K562 (cell line): ENCODE measurements around the gene CDX1. TPM values are rescaled to one million over a fixed set of nuclear protein-coding genes. Genes with fewer than 3 reads are reported as not detected.

Source experiments
- ATAC-seq: fragments of 200-7000 bp; cut with Tn5 transposase; 3 replicates; pipeline ENCODE4 v1.9.1; 2020; ENCODE audit warnings: moderate library complexity
- BruUV-seq: library from RNA; stranded (reverse); fragments of 400-500 nt; replicated peaks from 2 replicates; lab custom pipeline; 2021; lab: Mats Ljungman, UMichigan
- CTCF ChIA-PET: fragments of 300-600 bp; formaldehyde crosslinking; extraction: SDS; loops from one replicate; lab custom pipeline; 2021; ENCODE audit warnings: low intra/inter-chr PET ratio; lab: Yijun Ruan, JAX
- POLR2A ChIA-PET: fragments of 300-600, 350-650 bp; sonication (Branson Sonifier 250); formaldehyde crosslinking; extraction: SDS; loops from one replicate; lab custom pipeline; 2021; ENCODE audit warnings: antibody characterized with exemption, inconsistent platforms; lab: Yijun Ruan, JAX
- DNase-seq, 4 experiments: peaks; one replicate each; pipeline versions ENCODE4 v3.0.0 to v3.0.0-alpha.2; 2011 to 2018; ENCODE audit warnings: low spot score in 3 of 4, mixed read lengths in 3 of 4; ENCODE audit errors: extremely low read depth in 1 of 4
- FAIRE-seq: peaks from 2 replicates; lab custom pipeline; 2011; peaks lifted over from hg19 to GRCh38; lab: Jason Lieb, UNC
- H2AFZ ChIP-seq: 2 replicates; pipeline ENCODE4 v1.6.0; 2011; ENCODE audit warnings: low read depth, low read length, control low read depth, inconsistent platforms
- H3K27ac ChIP-seq: fragments of 200-600 bp; 3 replicates; pipeline ENCODE4 v1.8.0; 2011; ENCODE audit warnings: low read depth, mild to moderate bottlenecking, control low read depth, inconsistent platforms, low read length, moderate library complexity, mixed read lengths; ENCODE audit errors: extremely low read depth
- H3K27me3 ChIP-seq, 2 experiments: fragments of 300-600 bp in 1 of 2; 2 replicates in 1 of 2; 3 replicates in 1 of 2; pipeline versions ENCODE4 v1.6.0 to v1.8.0; 2011; ENCODE audit warnings: inconsistent platforms in 2 of 2, low read length in 2 of 2, mild to moderate bottlenecking in 1 of 2, mixed read lengths in 1 of 2, moderate library complexity in 1 of 2; ENCODE audit not compliant: control insufficient read depth in 2 of 2, insufficient read depth in 2 of 2
- H3K36me3 ChIP-seq: fragments of 300-600 bp; 3 replicates; pipeline ENCODE4 v1.8.0; 2011; ENCODE audit warnings: mild to moderate bottlenecking, low read length, inconsistent platforms; ENCODE audit not compliant: control insufficient read depth, insufficient read depth
- H3K4me1 ChIP-seq, 2 experiments: fragments of 200-600 bp in 1 of 2; replicated peaks in 1 of 2; 2 replicates in 1 of 2; 3 replicates in 1 of 2; pipeline versions ENCODE4 v1.5.1 to v1.8.0; 2011; ENCODE audit warnings: inconsistent platforms in 2 of 2, low read length in 2 of 2, mild to moderate bottlenecking in 1 of 2, mixed read lengths in 1 of 2, moderate library complexity in 1 of 2; ENCODE audit not compliant: control insufficient read depth in 2 of 2, insufficient read depth in 2 of 2
- H3K4me2 ChIP-seq: 2 replicates; pipeline ENCODE4 v1.6.1; 2011; ENCODE audit warnings: low read length, control low read depth, inconsistent platforms, mixed read lengths; ENCODE audit not compliant: insufficient read depth
- H3K4me3 ChIP-seq: fragments of 200-600 bp; sonication (generic), shearing (Covaris generic); 2 replicates; pipeline ENCODE4 v1.5.1; 2016; ENCODE audit warnings: control low read depth, inconsistent platforms
- H3K79me2 ChIP-seq: fragments of 200-600 bp; 3 replicates; pipeline ENCODE4 v1.8.0; 2011; ENCODE audit warnings: low read length, inconsistent platforms; ENCODE audit not compliant: control insufficient read depth, insufficient read depth
- H3K9ac ChIP-seq, 2 experiments: 2 replicates each; pipeline versions ENCODE4 v1.6.0 to v1.6.1; 2011; ENCODE audit warnings: low read depth in 2 of 2, low read length in 2 of 2, control low read depth in 1 of 2, inconsistent platforms in 1 of 2, mild to moderate bottlenecking in 1 of 2, mixed read lengths in 1 of 2; ENCODE audit not compliant: insufficient read depth in 1 of 2
- H3K9me1 ChIP-seq: one replicate; pipeline ENCODE4 v1.6.0; 2011; ENCODE audit warnings: inconsistent platforms, mild to moderate bottlenecking, low read length, moderate library complexity; ENCODE audit not compliant: control insufficient read depth, insufficient read depth
- H3K9me3 ChIP-seq: replicated peaks from 2 replicates; pipeline ENCODE4 v1.5.1; 2011; ENCODE audit warnings: low read depth, low read length, inconsistent platforms; ENCODE audit not compliant: control insufficient read depth, insufficient read depth
- H4K20me1 ChIP-seq: replicated peaks from 2 replicates; pipeline ENCODE4 v1.6.1; 2011; ENCODE audit warnings: low read length, inconsistent platforms, mixed read lengths; ENCODE audit not compliant: control insufficient read depth, insufficient read depth
- AFF4 ChIP-seq: sonication (generic); formaldehyde crosslinking; IDR thresholded peaks from 2 replicates; pipeline ENCODE4 v1.8.0; 2023; ENCODE audit warnings: mild to moderate bottlenecking, missing genetic modification reagents
- LARP7 ChIP-seq: fragments of 450-650 bp; IDR thresholded peaks from 2 replicates; pipeline ENCODE4 v1.6.1; 2016
- MCM3 ChIP-seq: fragments of 450-650 bp; IDR thresholded peaks from 2 replicates; pipeline ENCODE4 v1.6.1; 2016
- PRDM10 ChIP-seq: fragments of 450-650 bp; IDR thresholded peaks from 2 replicates; pipeline ENCODE4 v1.6.1; 2018; ENCODE audit not compliant: partially characterized antibody
- TAF7 ChIP-seq: fragments of 450-650 bp; IDR thresholded peaks from 2 replicates; pipeline ENCODE4 v1.6.1; 2016; ENCODE audit warnings: missing genetic modification characterization, missing compliant biosample characterization
- TAL1 ChIP-seq: fragments of 450-650 bp; IDR thresholded peaks from 2 replicates; pipeline ENCODE4 v1.6.1; 2016; ENCODE audit warnings: mild to moderate bottlenecking
- TBL1XR1 ChIP-seq, 2 experiments: IDR thresholded peaks; 2 replicates each; pipeline ENCODE4 v1.6.1; 2012; ENCODE audit warnings: improper control_type of control experiment in 2 of 2, low read length in 2 of 2, mild to moderate bottlenecking in 1 of 2
- TCFL5 ChIP-seq: fragments of 250-450 bp; sonication (Bioruptor Pico); conservative IDR thresholded peaks from 2 replicates; pipeline ENCODE4 v1.6.1; 2021; ENCODE audit warnings: mild to moderate bottlenecking, moderate library complexity, matching md5 sums
- ZNF217 ChIP-seq: sonication (generic); formaldehyde crosslinking; IDR thresholded peaks from 2 replicates; pipeline ENCODE4 v1.8.0; 2022; ENCODE audit warnings: mild to moderate bottlenecking, missing genetic modification reagents
- ZNF280B ChIP-seq: fragments of 250-450 bp; sonication (Bioruptor Pico); IDR thresholded peaks from 2 replicates; pipeline ENCODE4 v1.5.1; 2021; ENCODE audit warnings: mild to moderate bottlenecking
- WGBS: fragments of 100-300 bp; shearing (Covaris generic); methylation state at CpG from one replicate; pipeline ENCODE4 v1.1.6; 2016; ENCODE audit warnings: low coverage, mixed read lengths; ENCODE audit not compliant: insufficient coverage; ENCODE audit errors: missing lambda C conversion rate; 5-methylcytosine and 5-hydroxymethylcytosine counted together
- in situ Hi-C: fragments of 300-500 bp; cut with MboI; formaldehyde crosslinking; loops from 4 replicates; pipeline ENCODE4 v1.15.0; 2018; ENCODE audit warnings: inconsistent platforms, mixed read lengths
- intact Hi-C: fragments of 100-400 bp; cut with micrococcal nuclease; formaldehyde crosslinking; loops from 2 replicates; pipeline ENCODE4 v1.14.2; 2022
- polyA plus RNA-seq, 8 experiments: library from polyadenylated mRNA; depleted of rRNA in 4 of 8; stranded (reverse) in 5 of 8; unstranded in 3 of 8; fragments of >200 nt; fragmentation: Nextera tagmentation in 2 of 8; fragmentation: Illumina TruSeq in 1 of 8; extraction: Ambion mirVana in 2 of 8; extraction: Trizol in 1 of 8; gene quantifications; 2 replicates each; pipeline versions ENCODE4 v1.2.1 to v1.2.3, GENCODE V29; 2011 to 2014; ENCODE audit warnings: inconsistent platforms in 1 of 8, missing spikeins in 1 of 8
- total RNA-seq, 7 experiments: library from RNA; depleted of rRNA in 6 of 7; stranded (reverse); fragments of >200 nt in 6 of 7; fragmentation: Illumina TruSeq in 2 of 7; extraction: Trizol in 2 of 7; gene quantifications; 2 replicates each; pipeline versions ENCODE4 v1.2.1 to v1.2.3, GENCODE V29; 2011 to 2021; ENCODE audit warnings: low replicate concordance in 1 of 7
- TF ChIP-seq, protein P1 (sequence below): fragments of 450-650 bp; IDR thresholded peaks from 2 replicates; pipeline ENCODE4 v1.6.1; 2016; ENCODE audit warnings: low read depth, mild to moderate bottlenecking, moderate library complexity

The CDX1 gene
- total and polyA plus RNA-seq, 9 of the 15 experiments (the other 6 are each of a cell fraction or from before 2014, with no cell fraction given), result 0.06 to 0.16 TPM; not detected in 7

DNA sequence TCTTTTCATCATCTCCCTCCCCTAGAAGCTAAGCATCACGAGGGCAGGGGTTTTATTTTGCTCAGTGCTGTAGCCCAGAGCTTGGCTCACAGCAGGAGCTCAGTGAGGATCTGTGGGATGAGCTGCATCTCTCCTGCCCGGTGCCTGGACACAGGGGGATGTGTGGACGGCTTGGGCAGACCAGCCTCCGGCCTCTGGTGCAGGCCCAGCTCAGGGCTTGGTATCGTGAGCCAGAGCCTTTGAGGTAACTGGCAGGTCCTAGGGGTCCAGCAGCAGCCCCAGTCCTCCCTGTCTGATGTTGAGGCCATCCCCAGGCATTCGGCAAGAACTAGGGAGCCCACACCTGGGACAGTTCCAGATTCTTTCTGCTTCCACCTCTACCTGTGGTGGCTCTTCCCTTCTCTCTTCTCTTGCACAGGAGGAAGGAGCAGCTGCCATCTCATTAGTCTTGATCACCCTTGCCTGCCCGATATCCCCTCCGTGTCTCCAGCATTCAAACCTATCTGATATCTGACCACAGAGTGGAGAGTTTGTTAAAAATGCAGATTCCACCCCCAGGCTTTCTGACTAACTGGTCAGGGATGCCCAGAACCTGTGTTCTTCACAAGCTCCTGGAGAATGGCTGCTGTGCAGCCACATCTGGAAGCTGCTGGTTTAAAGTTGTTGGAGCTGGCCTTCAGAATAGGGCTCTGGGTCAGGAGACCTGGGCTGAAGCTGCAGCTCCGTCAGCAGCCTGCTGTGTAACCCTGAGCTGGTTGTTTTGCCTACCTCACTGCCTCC is 15.4 kb downstream of the CDX1 start:
- ATAC-seq (no peak), DNase-seq (no peak), FAIRE-seq (no peak)
- no peaks in the 10 kb centered on the region for H3K9me1 ChIP-seq
- WGBS, result 5% methylated on average over 9 of the region's 9 CpGs
- no TSS peak for BruUV-seq
- H3K4me2 ChIP-seq, result no peak overlapping the region
- H3K36me3 ChIP-seq, result no peaks in the 10 kb centered on the region
- intact Hi-C loops, result no loop called here
- peaks cover 0 to 4% of the 10 kb centered on the region in 2 experiments; a peak in 2 of 5 replicates for H3K4me1 ChIP-seq
- in situ Hi-C loops, result no loop called here
- H3K27ac ChIP-seq, result no peak overlapping the region
- CTCF ChIA-PET, result no interaction called here
- H3K4me3 ChIP-seq, result no peak overlapping the region
- no peaks in the 10 kb centered on the region for H3K9me3 ChIP-seq
- no peak overlapping the region for H2AFZ ChIP-seq
- 0 out of 2 replicates have a peak, but pooled peaks cover 3% of the 10 kb centered on the region for H4K20me1 ChIP-seq
- no peaks in the 10 kb centered on the region for H3K79me2 ChIP-seq
- H3K27me3 ChIP-seq, result peaks cover 11 to 54% of the 10 kb centered on the region in 2 experiments
- POLR2A ChIA-PET, result interaction anchor here (0.6 to 1.4 kb wide), 5 partner anchors 9 to 28 kb away, joined by 3 to 5 read pairs (median 3); partner anchors contain the start of gene CDX1
- H3K9ac ChIP-seq, result no peak overlapping the region; a peak in 1 of 4 replicates
- TF ChIP-seq ZNF280B (CRISPR knock-in tag) (no peak), ZNF217 (CRISPR knock-in tag) (no peak), TAL1 (no peak), MCM3 (no peak), PRDM10 (no peak), AFF4 (CRISPR knock-in tag) (no peak), TCFL5 (CRISPR knock-in tag) (no peak), LARP7 (no peak), TAF7 (tag) (no peak), TBL1XR1 (IDR thresholded peaks at IDR 0.05; ENCODE audit: low read length in 2 of 2) (no peak)
- TF ChIP-seq, protein P1, sequence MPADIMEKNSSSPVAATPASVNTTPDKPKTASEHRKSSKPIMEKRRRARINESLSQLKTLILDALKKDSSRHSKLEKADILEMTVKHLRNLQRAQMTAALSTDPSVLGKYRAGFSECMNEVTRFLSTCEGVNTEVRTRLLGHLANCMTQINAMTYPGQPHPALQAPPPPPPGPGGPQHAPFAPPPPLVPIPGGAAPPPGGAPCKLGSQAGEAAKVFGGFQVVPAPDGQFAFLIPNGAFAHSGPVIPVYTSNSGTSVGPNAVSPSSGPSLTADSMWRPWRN, result no peak
